ENCODE results near the gene RGS3.

DNA sequence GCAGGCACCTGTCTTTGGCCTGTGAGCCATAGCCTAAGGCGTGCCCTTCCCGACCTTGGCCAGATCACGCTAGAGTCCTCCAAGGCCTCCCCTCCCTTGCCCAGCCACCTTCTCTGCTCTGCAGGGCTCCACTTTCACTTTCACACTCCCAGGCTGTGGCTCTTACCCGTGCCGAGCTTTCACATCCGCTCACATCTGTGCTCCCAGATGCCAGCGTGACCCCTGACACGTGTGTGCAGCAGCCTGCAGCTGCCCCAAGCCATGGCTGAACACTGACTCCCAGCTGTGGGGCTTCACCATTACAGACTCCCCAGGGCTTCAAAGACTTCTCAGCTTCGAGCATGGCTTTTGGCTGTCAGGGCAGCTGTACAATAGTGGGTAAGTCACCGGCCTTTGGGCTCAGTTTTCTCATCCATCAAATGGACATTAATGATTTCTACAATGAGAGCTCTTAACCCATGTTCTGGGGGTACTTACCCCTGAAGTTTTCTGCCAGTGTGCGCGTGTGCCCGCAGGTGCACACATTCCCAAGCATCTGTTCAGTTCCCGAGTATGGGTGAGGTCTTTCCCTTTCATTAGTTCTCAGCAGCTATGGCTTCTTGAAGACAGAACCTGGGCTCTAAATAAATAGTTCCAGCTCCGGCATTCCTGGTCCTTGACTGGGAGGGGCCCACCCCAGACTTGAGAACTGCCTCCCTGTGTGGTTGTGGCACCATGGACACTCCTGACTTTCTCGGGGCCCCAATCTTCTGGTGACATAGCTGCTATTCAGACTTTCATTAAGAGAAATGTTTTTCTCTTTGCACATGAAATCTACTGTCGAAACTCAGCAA lies 118.6 kb downstream of the RGS3 start:
- TF ChIP-seq, protein P1, sequence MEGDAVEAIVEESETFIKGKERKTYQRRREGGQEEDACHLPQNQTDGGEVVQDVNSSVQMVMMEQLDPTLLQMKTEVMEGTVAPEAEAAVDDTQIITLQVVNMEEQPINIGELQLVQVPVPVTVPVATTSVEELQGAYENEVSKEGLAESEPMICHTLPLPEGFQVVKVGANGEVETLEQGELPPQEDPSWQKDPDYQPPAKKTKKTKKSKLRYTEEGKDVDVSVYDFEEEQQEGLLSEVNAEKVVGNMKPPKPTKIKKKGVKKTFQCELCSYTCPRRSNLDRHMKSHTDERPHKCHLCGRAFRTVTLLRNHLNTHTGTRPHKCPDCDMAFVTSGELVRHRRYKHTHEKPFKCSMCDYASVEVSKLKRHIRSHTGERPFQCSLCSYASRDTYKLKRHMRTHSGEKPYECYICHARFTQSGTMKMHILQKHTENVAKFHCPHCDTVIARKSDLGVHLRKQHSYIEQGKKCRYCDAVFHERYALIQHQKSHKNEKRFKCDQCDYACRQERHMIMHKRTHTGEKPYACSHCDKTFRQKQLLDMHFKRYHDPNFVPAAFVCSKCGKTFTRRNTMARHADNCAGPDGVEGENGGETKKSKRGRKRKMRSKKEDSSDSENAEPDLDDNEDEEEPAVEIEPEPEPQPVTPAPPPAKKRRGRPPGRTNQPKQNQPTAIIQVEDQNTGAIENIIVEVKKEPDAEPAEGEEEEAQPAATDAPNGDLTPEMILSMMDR (conservative IDR thresholded peaks at IDR 0.05 in 1 of 2, IDR thresholded peaks at IDR 0.05 in 1 of 2; ENCODE audit: extremely low read depth in 1 of 2, insufficient read depth in 1 of 2, low read depth in 1 of 2, low read length in 2 of 2): no peak
- TF ChIP-seq EZH2 (IDR thresholded peaks at IDR 0.05; ENCODE audit: borderline replicate concordance, low read length): no peak
